WERI-Rb-1 (cell line): ENCODE results near the gene LITAFD.

Source experiments
- DNase-seq: peaks from one replicate; pipeline ENCODE4 v3.0.0-alpha.2; 2020
- H3K27ac ChIP-seq: fragments of 250-450 bp; sonication (Bioruptor Pico); 2 replicates; pipeline ENCODE4 v1.5.1; 2020; ENCODE audit warnings: mild to moderate bottlenecking, moderate library complexity
- H3K27me3 ChIP-seq: fragments of 250-450 bp; sonication (Bioruptor Pico); 2 replicates; pipeline ENCODE4 v1.5.1; 2021; ENCODE audit warnings: mild to moderate bottlenecking, low read depth, moderate library complexity; ENCODE audit not compliant: insufficient read depth, severe bottlenecking
- H3K36me3 ChIP-seq: fragments of 250-450 bp; sonication (Bioruptor Pico); 2 replicates; pipeline ENCODE4 v1.5.1; 2020; ENCODE audit warnings: mild to moderate bottlenecking, moderate library complexity
- H3K4me3 ChIP-seq: 2 replicates; pipeline ENCODE4 v1.5.1; 2011; ENCODE audit warnings: low read depth, mild to moderate bottlenecking, control low read depth, low read length
- H3K9me3 ChIP-seq: fragments of 250-450 bp; sonication (Bioruptor Pico); 2 replicates; pipeline ENCODE4 v1.5.1; 2021; ENCODE audit warnings: mild to moderate bottlenecking, moderate library complexity; ENCODE audit not compliant: severe bottlenecking
- TF ChIP-seq, protein P1 (sequence below): IDR thresholded peaks from 2 replicates; pipeline ENCODE4 v1.5.1; 2011; ENCODE audit warnings: low read depth, mild to moderate bottlenecking, control low read depth, inconsistent platforms, low read length

Gene LITAFD

DNA sequence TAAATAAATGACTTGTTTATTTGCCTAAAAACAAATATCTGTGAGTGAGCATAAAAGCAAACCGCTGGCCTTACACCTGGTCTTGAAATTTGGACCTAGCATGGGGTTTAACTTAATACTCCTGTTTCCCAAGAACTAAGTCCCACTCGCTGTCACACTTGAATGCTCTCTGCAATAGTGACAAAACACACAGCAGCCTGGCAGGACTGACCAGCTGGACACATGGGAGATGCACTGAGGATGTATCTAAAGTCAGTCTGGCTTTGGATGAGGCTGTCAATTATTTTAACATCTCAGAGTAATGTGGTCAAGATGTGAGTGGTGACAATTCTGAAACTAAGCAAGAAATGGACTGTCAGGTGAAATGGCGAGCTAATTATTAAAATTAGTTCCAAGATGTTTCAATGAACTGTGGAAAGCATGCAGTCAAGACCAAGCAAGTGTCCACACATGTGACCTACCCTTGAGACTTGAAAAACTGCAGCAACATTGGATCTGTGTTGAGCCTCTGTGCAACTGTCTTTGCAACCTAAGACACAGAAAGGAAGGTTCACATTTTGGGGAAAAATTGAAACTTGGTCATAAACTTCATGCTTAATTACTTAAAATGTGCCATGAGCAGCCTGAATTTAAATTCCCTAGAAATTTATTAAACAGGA lies 16.6 kb downstream of the LITAFD start:
- TF ChIP-seq, protein P1, sequence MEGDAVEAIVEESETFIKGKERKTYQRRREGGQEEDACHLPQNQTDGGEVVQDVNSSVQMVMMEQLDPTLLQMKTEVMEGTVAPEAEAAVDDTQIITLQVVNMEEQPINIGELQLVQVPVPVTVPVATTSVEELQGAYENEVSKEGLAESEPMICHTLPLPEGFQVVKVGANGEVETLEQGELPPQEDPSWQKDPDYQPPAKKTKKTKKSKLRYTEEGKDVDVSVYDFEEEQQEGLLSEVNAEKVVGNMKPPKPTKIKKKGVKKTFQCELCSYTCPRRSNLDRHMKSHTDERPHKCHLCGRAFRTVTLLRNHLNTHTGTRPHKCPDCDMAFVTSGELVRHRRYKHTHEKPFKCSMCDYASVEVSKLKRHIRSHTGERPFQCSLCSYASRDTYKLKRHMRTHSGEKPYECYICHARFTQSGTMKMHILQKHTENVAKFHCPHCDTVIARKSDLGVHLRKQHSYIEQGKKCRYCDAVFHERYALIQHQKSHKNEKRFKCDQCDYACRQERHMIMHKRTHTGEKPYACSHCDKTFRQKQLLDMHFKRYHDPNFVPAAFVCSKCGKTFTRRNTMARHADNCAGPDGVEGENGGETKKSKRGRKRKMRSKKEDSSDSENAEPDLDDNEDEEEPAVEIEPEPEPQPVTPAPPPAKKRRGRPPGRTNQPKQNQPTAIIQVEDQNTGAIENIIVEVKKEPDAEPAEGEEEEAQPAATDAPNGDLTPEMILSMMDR = no peak
- peak; percentile 42 for DNase-seq
- no peaks in the 10 kb centered on the region for H3K27me3 ChIP-seq
- H3K9me3 ChIP-seq = no peaks in the 10 kb centered on the region
- H3K27ac ChIP-seq = no peak overlapping the region
- H3K4me3 ChIP-seq = no peak overlapping the region
- H3K36me3 ChIP-seq = peaks cover 97% of the 10 kb centered on the region

DNA sequence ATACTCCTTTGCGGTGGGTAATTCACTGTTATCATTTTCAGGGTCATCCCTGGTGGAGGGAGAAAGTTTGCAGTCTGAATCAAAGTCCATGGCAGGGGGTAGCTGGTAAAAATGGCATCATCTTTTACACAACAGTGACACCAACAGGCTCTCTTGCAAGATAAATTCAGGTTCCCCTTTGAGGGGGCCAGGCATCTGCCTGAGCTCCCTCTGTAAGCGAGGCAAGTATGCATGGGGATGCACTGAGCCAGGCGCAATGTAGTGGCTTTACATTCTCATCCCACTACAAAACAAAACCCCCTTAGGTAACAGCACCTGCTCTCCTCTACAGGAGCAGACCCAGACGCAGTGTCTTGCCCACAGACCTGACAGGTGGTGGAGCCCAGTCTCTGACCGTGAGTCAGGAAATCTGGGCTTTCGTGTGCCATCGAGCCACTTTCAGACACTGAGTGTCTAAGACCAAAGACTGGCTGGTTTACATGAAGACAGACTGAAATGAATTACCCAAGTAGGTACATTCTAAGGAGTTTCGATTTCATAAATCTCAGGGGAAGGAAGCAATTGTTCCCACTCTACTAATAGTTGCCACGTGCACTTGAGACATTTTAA lies 17.7 kb downstream of the LITAFD start:
- no peak overlapping the region for H3K27ac ChIP-seq
- peaks cover 95% of the 10 kb centered on the region for H3K36me3 ChIP-seq
- DNase-seq = no peak
- no peaks in the 10 kb centered on the region for H3K9me3 ChIP-seq
- TF ChIP-seq, protein P1 = 0 out of 2 replicates have a peak, but pooled peaks have one; percentile 22
- no peaks in the 10 kb centered on the region for H3K27me3 ChIP-seq
- no peak overlapping the region for H3K4me3 ChIP-seq

DNA sequence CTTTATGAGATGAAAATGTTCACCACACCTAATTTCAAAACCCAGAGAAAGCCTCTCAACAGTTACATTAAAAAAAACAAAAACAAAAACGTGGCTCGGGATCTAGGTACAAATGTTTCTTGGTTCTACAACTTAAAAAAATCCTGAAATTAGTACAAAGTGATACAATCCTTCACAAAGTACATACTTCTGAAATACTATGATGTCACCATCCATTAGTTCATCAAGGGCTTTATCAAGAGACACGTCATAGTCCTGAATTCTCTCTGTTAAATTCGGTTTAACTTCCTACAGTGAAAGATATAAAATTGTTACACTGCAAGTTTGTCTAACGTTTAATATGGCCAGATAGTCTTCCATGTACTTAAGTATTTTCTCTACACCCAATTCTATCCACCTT lies 18.2 kb downstream of the LITAFD start:
- TF ChIP-seq, protein P1 = no peak

DNA sequence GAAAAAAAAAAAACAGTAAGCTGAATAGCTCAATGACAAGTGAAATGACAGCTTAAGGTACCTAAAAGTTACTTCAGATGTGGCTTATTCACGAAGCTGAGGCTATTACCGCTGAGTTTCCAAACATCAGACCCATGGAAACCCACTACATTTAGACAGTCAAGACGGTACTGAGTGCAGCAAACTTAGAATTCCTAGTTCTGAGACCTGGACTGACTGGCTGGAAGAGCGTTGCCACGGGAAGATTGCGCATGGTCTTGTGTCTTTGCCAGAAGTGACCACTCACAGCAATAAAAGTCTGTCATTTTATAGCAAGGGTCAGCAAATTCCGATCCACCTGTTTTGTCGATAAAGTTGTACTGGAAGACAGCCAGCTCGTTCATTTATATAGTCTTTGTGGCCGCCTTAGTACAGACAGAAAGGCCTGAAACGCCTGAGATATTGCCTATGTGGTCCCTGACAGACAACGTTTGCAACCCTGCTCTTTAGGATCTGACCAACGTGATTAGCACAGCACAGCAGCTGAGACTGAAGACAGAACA lies 19.2 kb downstream of the LITAFD start:
- Histone ChIP-seq H3K27ac (no peak overlapping the region), H3K36me3 (peaks cover 95% of the 10 kb centered on the region), H3K4me3 (no peak overlapping the region), H3K9me3 (no peaks in the 10 kb centered on the region), H3K27me3 (no peaks in the 10 kb centered on the region)
- DNase-seq = no peak
- TF ChIP-seq, protein P1 = no peak

More for the DNA sequence above, 18.2 kb downstream of the LITAFD start:
- H3K27ac ChIP-seq = no peak overlapping the region
- peaks cover 95% of the 10 kb centered on the region for H3K36me3 ChIP-seq
- H3K4me3 ChIP-seq = no peak overlapping the region
- no peaks in the 10 kb centered on the region for H3K9me3 ChIP-seq
- no peaks in the 10 kb centered on the region for H3K27me3 ChIP-seq
- no peak for DNase-seq

DNA sequence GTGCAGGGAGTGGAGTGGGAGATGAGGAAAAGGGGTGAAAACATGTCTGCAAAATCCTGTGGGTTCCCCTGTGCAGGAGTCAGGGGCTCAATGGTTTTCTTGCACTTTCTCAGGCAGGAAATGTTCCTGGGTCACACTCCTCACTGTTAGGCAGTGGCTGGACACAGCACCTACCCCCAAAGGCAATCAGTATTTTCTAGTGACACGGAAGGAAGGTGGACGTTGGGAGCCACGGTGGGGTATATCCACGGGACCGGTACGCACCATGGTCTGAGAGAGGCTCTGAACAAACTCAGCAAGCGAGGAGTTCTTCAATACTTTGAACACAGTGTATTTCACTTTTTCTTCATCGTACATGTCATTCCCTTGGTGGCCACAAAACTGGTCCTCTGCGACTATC lies 20.9 kb downstream of the LITAFD start:
- Histone ChIP-seq H3K4me3 (no peak overlapping the region), H3K27ac (no peak overlapping the region), H3K27me3 (no peaks in the 10 kb centered on the region), H3K36me3 (peaks cover 98% of the 10 kb centered on the region), H3K9me3 (no peaks in the 10 kb centered on the region)
- TF ChIP-seq, protein P1 = no peak
- DNase-seq = no peak
